Fibroblast of skin of scalp (primary cell): ENCODE measurements around the gene TMEM252.
A peak's percentile ranks its signal among the peaks of the same experiment; 100 is the strongest.

Source experiments
- DNase-seq: peaks from one replicate; pipeline ENCODE4 v3.0.0-alpha.2; 2013

TMEM252 gene

DNA sequence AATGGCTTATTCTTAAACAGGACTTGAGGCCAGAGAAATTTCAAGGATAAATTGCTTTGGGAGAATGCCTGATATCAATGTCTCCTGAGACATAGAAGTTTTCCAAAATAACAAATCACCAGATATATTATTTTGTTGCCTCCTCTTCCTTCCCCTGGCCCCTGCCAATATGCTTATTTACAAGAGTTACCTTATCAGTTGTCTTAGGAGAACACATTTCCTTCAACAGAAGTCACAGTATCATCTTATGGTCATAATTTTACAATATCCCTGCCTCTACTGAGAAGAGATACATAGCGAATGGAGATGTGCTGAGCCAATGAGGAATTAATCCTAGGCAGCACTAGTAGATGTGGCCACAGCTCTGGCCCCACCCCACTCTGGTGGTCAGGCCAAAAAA, 43.1 kb downstream of the TMEM252 start:
- no peak for DNase-seq

DNA sequence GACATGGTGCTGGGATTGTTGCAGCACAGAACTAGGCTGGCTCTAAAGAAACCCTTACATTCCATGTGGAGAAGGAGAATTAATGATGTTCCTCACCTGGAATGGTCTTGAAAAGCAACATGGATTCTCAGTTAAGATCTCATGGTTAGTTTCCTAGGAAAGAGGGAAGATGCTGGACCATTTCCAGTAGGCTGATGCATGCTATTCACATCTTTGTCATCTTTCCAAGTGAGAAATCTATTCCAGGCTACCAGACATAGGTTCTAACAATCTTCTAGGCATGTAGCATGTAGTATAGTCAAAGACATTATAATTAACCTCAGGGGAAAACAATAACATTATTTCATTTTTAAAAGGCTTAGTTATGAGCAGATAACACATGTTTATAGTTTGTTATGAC, 44.3 kb downstream of the TMEM252 start:
- peak; percentile 15 for DNase-seq

GRCh38 chr9:68495247-68495646, 45.4 kb downstream of the TMEM252 start:
- no peak for DNase-seq

GRCh38 chr9:68493958-68494577, 46.6 kb downstream of the TMEM252 start:
- peak; percentile 69 for DNase-seq

- no peak for DNase-seq
Measured at GRCh38 chr9:68493541-68493940, 47.1 kb downstream of the TMEM252 start.

- no peak for DNase-seq
Measured at GRCh38 chr9:68492806-68493205, 47.9 kb downstream of the TMEM252 start.

DNA sequence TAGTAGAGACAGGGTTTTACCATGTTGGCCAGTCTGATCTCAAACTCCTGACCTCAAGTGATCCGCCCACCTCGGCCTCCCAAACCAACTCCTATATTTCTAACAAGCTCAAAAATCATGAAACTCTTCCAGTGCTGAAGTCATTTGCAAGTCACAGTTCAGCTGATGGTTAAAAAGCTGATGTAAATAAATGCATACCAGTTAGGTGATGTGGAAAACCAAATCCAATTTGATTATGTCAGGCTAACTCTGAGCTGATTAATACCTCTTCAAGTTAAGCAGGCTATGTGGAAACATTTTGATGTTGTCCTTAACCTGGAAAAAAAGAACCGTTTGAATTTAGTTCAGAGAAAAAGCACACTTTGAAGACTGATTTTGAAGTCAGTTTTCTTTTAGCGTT, 51.0 kb downstream of the TMEM252 start:
- DNase-seq = no peak

- no peak for DNase-seq
Measured at GRCh38 chr9:68488126-68488525, 52.6 kb downstream of the TMEM252 start.
